ENCODE results near the gene PDE1C. TPM values are rescaled to one million over a fixed set of nuclear protein-coding genes. Genes with fewer than 3 reads are reported as not detected.

PDE1C gene
- total and polyA plus RNA-seq, 12 donors: 0.33 to 9.9 (median 2.9) TPM

DNA sequence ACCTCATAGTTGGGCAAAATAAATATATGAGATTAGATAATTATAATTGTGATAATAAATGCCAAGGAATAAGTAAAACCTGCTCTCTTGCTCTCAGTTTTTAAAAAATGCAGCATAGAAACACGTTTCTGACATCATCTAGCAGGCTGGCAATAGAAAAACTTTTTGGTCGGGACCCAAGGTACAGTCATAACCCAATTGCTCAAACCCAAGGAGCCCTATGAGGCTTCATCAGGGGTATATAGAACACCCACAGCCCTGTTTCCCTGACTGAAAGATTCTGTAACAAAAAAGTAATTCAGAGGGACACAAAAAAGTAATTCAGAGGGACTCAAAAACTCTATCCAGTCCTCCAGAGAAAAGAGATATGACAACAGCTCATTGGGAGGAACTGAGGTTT lies 3.8 kb downstream of the PDE1C start:
- peaks cover 0 to 2% of the 10 kb centered on the region in 2 donors for H3K4me1 ChIP-seq (replicated peaks in 1 of 2)
- intact Hi-C loops (cut with DNase I): no loop called here
- WGBS, 4 donors: 44 to 56% (median 47%) methylated on average over 2 of the region's 2 CpGs

DNA sequence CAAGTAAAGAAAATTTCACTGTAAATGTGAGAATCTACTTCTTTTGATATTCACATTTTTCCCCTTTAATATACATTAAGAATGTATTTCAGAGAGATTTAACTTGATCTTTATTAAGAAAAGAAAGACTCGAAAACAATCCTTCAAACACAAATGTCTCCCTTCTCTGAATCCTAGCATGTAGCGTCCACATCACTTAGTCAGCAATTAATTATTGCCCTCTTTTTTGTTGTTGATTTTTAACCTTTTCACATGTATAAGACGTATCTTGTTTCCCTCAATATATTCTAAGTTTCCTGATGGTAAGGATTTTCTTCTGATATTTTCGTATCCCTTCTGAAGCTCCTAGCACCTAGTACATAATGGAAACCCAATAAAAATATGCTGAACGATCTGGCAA lies 6.6 kb downstream of the PDE1C start:
- 71 to 84% (median 76%) methylated on average over 5 of the region's 5 CpGs for WGBS, 4 donors
- no peak for DNase-seq
- Histone ChIP-seq H3K4me1 (replicated peaks in 1 of 2) (peaks cover 0 to 2% of the 10 kb centered on the region in 2 donors), H3K9me3 (replicated peaks in 1 of 3) (no peaks in the 10 kb centered on the region), H3K27ac (no peak overlapping the region), H3K36me3 (replicated peaks in 1 of 2) (no peaks in the 10 kb centered on the region), H3K27me3 (peaks cover 4% of the 10 kb centered on the region), H3K4me3 (no peak overlapping the region)
- intact Hi-C loops (cut with DNase I): no loop called here
- TF ChIP-seq, protein P1, sequence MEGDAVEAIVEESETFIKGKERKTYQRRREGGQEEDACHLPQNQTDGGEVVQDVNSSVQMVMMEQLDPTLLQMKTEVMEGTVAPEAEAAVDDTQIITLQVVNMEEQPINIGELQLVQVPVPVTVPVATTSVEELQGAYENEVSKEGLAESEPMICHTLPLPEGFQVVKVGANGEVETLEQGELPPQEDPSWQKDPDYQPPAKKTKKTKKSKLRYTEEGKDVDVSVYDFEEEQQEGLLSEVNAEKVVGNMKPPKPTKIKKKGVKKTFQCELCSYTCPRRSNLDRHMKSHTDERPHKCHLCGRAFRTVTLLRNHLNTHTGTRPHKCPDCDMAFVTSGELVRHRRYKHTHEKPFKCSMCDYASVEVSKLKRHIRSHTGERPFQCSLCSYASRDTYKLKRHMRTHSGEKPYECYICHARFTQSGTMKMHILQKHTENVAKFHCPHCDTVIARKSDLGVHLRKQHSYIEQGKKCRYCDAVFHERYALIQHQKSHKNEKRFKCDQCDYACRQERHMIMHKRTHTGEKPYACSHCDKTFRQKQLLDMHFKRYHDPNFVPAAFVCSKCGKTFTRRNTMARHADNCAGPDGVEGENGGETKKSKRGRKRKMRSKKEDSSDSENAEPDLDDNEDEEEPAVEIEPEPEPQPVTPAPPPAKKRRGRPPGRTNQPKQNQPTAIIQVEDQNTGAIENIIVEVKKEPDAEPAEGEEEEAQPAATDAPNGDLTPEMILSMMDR (IDR thresholded peaks at IDR 0.05): no peak
- no peak for TF ChIP-seq POLR2A (IDR thresholded peaks at IDR 0.05)

More for the DNA sequence above, 3.8 kb downstream of the PDE1C start:
- no peak overlapping the region for H3K4me3 ChIP-seq
- no peak for TF ChIP-seq POLR2A (IDR thresholded peaks at IDR 0.05)
- TF ChIP-seq, protein P1 (IDR thresholded peaks at IDR 0.05): no peak
- no peaks in the 10 kb centered on the region for H3K36me3 ChIP-seq (replicated peaks in 1 of 2)
- peaks cover 15% of the 10 kb centered on the region for H3K27me3 ChIP-seq
- DNase-seq: no peak
- no peaks in the 10 kb centered on the region for H3K9me3 ChIP-seq (replicated peaks in 1 of 3)
- no peak overlapping the region for H3K27ac ChIP-seq

DNA sequence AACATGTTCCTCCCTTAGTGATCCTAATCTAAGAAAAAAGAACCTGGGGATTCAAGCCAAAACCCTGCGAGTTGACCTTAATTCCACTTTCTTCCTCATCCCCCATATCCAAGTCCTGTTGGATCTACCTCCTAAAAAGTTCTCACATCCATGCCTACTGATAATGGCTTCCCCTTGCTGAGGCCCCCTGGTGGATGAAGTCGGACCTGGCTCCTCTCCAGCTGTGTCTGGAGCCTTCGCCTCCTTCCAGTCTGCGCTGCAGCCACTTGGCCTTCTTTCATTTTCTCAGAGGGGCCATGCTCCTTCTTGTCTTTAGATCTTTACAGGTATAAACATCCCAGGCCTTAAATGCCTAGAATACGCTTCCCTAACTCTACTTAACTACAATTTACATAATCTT lies 8.1 kb downstream of the PDE1C start:
- Histone ChIP-seq H3K4me1 (replicated peaks in 1 of 2) (peaks cover 0 to 2% of the 10 kb centered on the region in 2 donors), H3K36me3 (replicated peaks in 1 of 2) (no peaks in the 10 kb centered on the region), H3K9me3 (replicated peaks in 1 of 3) (no peaks in the 10 kb centered on the region), H3K27ac (no peak overlapping the region), H3K4me3 (no peak overlapping the region), H3K27me3 (peaks cover 4% of the 10 kb centered on the region)
- TF ChIP-seq POLR2A (IDR thresholded peaks at IDR 0.05): no peak
- TF ChIP-seq, protein P1 (IDR thresholded peaks at IDR 0.05): peak in 3 of 6 experiments; percentile 20 to 41 (median 39)
- DNase-seq: peak in 6 of 7 donors; percentile 17 to 62 (median 30)
- intact Hi-C loops (cut with DNase I): no loop called here
- WGBS, 4 donors: 56 to 70% (median 62%) methylated on average over 5 of the region's 5 CpGs

DNA sequence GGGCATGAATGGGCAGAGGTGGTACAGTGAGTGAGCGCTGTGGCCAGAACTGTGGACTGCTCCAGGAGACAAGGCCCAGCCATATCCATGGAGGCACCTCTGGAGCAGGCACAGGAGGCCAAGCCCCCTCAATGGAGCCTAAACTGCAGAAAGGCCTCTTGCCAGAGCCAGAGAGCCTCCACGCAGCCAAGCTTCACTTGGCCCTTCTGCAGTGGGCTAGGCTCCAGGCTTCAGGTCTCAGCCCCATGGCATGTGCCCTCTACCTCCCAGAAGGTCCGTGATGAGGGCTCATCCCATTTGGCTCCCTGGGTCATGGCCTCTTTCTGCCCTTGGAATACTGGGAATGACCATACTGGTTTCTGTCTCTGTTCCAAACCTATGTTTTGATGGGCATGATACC lies 8.9 kb downstream of the PDE1C start:
- peaks cover 0 to 2% of the 10 kb centered on the region in 2 donors for H3K4me1 ChIP-seq (replicated peaks in 1 of 2)
- no peak for DNase-seq
- H3K4me3 ChIP-seq: no peak overlapping the region
- no peaks in the 10 kb centered on the region for H3K27me3 ChIP-seq
- intact Hi-C loops (cut with DNase I): no loop called here
- no peak for TF ChIP-seq POLR2A (IDR thresholded peaks at IDR 0.05)
- TF ChIP-seq, protein P1 (IDR thresholded peaks at IDR 0.05): no peak
- H3K9me3 ChIP-seq (replicated peaks in 1 of 3): no peaks in the 10 kb centered on the region
- WGBS, 4 donors: 79 to 100% (median 85%) methylated on average over 2 to 3 of the region's 3 CpGs
- no peak overlapping the region for H3K27ac ChIP-seq
- H3K36me3 ChIP-seq (replicated peaks in 1 of 2): no peaks in the 10 kb centered on the region
